ENCODE data around the gene ANGPT4.
"Not testable (repeated sequence)": the region's sequence is repeated elsewhere in the genome, so short reads cannot be mapped to it uniquely, and the experiment has no call there.

ANGPT4 gene

DNA sequence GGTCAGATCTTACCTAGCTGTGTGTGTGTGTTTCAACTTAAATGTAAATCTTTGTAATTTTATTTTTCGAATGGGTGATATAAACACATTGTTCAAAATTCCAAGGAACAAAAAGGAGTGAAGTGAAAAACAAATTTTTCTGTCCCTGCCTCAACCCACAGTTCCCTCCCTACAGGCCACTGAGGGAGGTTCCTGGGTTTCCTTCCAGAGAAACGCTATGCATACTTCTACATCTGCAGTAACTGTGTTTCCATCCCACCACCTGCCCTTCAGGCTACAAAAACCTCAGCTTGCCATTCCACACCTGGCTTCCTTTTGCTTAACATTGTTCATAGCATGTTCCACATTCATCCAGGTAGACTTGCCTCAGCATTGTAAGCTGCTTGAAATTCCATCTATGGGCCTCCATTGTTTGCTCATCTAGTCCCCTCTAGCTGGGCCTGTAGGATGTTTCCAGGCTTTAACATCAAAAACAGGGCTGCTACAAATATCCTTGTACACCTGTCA is 12.0 kb downstream of the ANGPT4 start:
- no peak for DNase-seq

DNA sequence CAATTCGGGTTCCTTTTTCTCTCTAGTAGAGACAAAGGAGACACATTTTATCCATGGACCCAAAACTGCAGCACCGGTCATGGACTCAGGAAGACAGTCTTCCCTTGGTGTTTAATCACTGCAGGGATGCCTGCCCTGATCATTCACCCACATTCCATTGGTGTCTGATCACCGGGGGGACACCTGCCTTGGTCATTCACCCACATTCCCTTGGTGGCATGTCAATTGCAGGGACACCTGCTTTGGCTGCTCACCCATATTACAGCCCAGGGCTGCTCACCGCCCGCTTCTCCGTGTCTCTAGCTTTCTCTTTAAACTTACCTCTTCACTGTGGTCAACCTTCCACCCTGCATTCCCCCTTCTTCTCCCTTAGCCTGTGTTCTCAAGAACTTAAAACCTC is 18.7 kb downstream of the ANGPT4 start:
- DNase-seq = not testable (repeated sequence)

DNA sequence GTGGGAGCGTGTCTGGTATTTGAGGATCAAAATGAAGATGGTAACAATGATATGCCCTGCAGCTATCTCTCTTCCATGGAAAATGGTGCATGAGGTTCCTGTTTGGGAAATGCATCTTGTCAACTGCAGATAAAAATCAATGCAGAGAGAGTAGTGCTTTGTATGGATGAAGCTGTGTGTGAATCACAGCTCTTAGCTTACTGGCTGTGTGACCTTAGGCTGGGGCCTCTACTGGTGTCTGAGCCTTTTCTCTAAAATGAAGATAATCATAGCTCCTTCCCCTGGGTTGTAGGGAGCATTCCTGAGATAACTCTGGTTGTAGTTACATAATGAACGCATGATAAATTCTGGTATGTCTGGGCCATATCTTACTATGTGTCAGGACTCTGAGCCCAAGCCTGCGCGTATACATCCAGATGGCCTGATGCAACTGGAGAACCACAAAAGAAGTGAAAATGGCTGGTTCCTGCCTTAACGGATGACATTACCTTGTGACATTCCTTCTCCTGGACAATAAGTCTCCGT is 19.6 kb downstream of the ANGPT4 start:
- no peak for DNase-seq

DNA sequence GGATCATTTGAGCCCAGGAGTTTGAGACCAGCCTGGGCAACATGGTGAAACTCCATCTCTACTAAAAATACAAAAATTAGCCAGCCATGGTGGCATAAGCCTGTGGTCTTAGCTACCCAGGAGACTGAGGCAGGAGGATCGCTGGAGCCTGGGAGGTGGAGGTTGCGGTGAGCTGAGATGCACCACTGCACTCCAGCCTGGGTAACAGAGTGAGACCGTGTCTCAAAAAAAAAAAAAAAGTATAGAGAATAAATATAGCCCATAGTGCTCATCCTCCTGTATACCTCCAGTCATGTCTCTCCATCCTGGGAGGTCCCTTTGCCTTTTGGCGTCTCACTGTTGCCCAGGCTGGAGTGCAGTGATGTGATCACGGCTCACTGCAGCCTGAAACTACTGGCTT is 23.8 kb downstream of the ANGPT4 start:
- not testable (repeated sequence) for DNase-seq

DNA sequence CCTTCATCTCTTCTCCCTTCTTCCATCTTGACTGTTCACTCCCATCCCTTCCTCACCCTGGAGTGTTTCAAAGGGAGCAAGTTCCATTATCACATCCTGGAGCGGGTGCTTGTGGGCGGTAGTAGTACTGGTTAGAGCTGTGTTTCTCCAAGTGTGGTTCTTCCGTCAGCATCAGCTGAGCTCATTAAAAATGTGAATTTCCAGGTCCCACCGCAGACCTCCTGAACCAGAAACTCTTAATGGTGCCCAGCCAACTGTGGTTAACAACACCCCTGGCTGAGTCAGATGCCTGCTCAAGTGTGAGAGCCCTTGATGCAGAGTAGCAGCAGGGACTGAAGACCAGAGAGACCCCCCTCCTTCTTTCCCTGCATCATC is 24.4 kb downstream of the ANGPT4 start:
- DNase-seq = no peak

DNA sequence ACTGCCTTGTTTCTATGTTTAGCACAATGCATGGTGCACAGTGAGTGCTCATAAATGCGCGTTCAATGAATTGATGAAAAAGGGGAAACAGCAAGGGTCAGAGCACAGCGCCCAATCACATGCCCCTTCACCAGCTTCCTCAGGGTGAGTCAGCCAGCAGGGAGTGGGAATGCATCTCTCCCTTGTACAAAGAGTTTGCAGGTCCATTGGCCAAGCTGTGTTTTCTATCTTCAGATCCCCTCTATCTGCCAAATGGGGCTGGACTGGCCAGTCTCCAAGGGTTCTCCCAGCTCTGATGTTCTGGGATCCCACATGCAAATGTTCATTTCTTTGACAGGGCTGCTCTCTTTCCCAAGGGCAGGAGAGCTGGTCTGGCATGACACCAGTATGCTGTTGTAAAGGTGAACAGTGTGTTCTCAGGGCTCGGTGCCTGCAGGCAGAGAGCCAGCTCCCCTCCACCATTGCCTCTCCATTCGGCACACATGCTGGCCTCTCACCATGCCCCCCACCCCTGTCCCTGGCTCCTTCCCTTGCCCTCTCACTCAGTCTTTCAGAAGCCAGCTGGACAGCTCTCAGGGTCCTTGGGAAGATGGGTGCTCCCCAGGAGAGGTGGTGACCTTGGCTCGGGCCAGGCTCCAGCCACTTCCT is 25.0 kb downstream of the ANGPT4 start:
- peak; percentile 9 for DNase-seq

- DNase-seq = no peak
Observed at GRCh38 chr20:890666-891057, 25.5 kb downstream of the ANGPT4 start.

GRCh38 chr20:889932-890463 is 26.1 kb downstream of the ANGPT4 start:
- no peak for DNase-seq

DNA sequence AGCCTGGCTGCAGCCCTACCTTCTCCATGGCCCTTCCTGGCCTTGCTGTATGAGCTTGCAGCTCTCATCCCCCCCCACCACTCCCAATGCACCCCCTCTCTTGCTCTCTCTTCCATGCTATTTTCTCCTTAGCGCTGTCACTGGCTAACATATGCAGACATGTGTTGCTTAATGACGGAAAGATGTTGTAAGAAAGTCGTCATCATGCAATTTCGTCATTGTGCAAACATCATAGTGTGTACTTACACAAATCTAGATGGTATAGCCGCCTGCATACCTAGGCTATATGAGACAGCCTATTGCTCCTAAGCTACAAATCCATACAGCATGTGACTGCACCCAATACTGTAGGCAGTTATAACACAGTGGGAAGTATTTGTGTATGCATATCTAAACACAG is 27.0 kb downstream of the ANGPT4 start:
- no peak for DNase-seq

- DNase-seq = no peak
Observed at GRCh38 chr20:888057-888456, 28.1 kb downstream of the ANGPT4 start.

DNA sequence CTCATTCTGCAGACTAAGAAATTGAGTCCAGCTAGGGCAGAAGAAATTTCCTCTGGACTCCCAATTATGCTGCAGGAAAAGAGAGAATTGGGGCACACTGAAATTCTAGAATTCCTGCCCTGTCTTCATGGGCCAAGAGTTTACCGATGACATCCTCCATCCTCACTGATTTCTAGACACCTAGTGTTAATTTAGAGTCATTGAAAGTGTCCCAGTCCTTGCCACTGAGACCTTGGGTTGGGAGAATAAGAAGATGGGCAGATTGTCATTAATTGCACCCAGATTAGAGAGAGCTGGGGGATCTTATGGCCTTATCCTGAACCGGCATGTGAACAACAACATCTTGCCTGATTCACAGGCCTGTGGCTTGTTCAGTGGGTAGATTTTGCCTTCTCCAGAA is 29.0 kb downstream of the ANGPT4 start:
- DNase-seq = no peak

DNA sequence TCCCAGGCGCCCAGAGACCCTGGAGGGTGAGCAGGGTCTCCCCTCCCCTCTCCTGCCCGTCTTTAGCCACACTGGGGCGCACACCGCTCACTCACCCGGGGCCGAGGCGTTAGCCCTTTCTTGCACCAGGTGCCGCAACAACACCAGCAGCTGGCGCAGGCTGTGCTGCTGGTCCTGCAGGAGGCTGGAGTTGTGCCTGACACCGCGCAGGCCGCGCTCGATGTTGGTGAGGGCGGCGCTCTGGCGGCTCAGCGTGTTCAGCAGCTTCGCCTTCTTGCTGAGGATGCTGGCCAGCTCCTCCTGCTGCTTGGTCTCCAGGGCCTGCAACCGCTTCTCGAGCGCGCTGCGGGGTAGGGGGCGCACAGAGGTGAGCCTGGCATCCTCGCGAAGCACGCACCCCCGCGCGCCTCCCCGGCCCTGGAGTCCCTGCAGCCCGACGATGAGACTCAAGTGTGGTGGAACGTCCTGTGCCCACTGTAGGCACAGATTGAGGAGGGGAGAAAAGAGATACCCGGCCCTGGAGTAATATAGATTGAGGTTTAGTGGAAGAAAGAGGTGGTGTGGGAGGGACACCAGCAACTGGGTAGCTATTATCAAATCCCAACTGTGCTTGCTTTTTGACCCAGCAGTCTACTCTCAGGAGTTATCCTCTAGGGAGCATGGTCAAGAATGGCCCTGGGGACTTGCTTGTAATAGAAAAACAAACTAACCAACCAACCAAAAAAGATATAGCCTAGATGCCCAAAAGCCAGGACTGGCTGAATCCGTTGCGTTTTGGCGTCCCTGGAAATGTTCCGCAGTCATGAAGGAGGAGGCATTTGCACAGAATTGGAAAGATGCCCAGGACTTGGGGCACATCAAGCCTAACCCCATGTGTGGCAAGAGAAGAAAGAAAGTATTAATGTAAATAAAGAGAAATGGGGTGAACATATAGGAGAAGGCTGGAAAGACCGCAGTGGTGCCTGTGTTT is 30.9 kb downstream of the ANGPT4 start:
- DNase-seq = no peak

- DNase-seq = no peak
Observed at GRCh38 chr20:881783-882144, 34.4 kb downstream of the ANGPT4 start.

- no peak for DNase-seq
Observed at GRCh38 chr20:881051-881782, 34.9 kb downstream of the ANGPT4 start.

GRCh38 chr20:879626-880025 is 36.5 kb downstream of the ANGPT4 start:
- no peak for DNase-seq

DNA sequence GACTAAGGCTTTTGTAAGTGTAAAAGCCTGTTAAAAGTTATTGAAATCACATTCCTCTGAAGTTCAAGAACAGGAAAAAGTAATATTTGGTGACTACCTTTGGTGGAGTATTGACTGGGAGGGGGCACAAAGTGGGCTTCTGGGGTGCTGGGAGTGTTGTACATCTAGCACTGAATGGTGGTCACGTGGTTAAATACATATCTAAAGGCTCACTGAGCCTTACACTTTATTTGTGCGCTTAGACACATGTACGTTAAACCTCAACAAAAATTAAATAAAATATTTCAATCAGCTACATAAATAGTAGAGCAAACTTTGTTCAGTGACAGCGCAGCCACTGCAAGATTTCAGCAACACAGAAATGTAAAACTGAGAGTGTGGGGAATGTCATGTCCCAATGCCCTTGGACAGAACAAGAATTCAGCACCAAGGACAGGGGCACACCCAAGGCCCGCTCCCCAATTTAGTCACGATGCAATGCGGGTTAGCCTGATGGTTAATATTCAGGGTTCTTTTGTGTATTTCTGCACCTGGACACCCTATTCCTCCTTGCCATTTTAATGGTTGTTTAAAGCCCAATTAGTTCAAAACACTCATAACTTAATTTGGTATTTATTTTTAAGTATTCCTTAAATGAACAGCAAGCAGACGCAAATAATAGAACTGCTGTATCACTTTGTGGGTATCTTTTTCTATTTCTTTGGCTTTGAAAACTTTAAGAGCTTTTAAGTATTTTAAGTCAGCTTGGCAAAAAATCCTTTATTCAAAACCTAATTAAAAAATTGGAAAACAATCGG is 37.4 kb downstream of the ANGPT4 start:
- no peak for DNase-seq

- no peak for DNase-seq
Observed at GRCh38 chr20:877814-878213, 38.3 kb downstream of the ANGPT4 start.

GRCh38 chr20:875115-875514 is 41.0 kb downstream of the ANGPT4 start:
- no peak for DNase-seq

DNA sequence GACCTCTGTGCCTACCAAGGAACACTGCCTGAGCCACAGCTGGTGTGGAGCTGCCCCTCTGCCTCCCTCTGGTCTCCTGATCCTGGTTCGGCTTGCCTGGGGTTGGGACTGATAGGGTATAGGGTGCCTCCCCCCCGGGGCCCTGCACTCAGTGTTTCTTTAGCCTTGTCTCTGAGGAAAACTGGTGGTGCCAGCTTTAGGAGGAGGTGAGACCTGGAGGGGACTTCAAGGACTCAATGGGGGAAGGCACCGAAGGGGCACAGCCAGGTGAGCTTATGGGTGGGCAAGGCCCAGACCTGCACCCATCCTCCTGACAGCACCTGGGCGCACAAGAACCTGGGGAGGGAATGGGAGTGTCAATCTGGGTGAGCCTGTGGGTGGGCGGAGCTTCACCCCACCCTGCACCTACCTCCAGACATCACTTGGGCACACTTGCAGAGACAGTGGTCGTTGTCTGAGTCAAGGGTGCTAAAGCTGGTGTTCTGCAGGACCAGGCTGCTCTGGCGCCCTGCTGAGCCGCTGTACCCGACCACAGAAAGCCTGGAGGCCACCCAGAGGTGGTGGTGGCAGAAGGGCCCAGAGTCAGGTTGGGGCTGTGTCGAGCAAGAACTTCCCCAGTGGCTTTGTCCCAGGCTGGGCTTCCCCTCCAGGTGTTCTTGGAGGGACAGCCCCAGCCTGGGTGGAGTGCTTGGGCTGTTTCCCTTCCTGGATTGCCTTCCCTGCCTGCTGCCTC is 42.1 kb downstream of the ANGPT4 start:
- DNase-seq = no peak

DNA sequence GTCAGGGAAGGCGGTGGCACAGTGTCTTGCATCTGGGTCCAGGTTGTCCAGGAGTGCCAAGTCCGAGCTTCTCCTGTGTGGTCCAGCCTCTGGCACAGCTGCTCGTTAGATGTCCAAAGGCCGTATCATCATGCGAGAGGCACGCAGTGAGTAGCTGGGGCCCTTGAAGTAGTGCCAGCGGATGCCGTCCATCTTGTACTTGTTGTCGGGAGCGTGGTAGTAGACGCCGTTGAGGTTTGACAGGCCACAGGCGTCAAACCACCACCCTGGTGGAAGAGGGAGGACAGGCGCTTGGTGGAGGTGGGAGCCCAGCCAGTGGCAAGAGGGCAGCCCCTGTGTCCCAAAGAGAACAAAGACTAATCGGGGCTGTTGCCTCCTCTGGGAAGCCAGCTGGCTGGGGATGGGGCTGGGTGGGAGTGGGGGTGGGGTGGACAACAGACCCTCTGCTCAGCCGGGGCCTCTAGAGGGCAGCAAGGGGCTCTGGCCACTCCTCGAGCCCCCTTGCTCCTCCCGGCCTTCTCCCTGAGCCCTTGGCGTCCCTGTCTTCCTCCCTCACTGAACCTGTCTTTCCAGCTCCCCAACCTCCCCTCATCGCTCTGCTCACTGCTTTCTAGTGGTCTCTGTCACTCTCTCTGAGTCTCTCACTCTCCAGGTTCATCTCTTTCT is 43.1 kb downstream of the ANGPT4 start:
- DNase-seq = no peak

DNA sequence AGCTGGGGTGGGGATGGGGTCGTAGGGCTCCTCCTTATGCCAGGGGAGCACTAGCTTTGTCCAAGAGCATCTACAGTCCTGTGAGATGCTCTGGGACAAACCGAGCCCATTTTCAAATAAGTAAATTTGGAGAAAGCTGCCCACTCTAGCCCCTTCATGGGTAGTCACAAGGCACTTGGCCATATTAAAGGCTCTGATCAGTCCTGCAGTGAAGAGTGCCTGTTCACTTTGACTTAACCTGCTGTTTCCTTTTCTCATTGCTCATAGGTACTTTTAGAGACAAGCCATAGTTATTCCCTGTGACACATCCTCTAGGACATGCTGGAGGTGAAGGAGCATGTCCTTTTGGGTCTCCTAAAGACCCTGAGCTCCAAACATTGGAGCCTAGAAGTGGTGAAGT is 44.2 kb downstream of the ANGPT4 start:
- DNase-seq = no peak
